GM19035 (cell line): Measurements from ENCODE around the gene CTNNA3.

Source experiments
- ATAC-seq: cut with Tn5 transposase; IDR thresholded peaks from one replicate; pipeline ENCODE4 v1.9.1; 2021; ENCODE audit not compliant: unreplicated experiment

CTNNA3 gene

GRCh38 chr10:66888237-66888636, 807.8 kb downstream of the CTNNA3 start:
- no peak for ATAC-seq

GRCh38 chr10:66886848-66887247, 809.1 kb downstream of the CTNNA3 start:
- ATAC-seq: no peak

DNA sequence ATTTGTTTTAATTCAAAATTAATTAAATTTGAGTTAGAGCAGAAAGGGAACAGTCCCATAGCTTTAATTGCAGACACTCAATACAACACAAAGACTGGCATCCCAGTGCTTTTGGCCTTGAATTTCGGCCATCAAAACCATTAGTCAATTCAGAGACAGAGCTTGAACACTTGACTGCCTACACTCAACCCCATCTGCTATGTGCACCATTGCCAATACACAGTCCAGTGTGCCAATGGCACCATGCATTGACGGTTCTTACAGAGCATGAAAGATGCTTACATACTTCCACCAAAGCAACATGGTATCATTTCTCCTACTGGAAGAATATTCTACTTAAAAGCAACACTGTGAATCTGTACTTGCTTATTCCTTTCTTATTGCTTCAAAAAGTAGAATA, 813.7 kb downstream of the CTNNA3 start:
- no peak for ATAC-seq

- no peak for ATAC-seq
Measured at GRCh38 chr10:66881814-66882213, 814.2 kb downstream of the CTNNA3 start.

GRCh38 chr10:66880826-66881225, 815.2 kb downstream of the CTNNA3 start:
- no peak for ATAC-seq

DNA sequence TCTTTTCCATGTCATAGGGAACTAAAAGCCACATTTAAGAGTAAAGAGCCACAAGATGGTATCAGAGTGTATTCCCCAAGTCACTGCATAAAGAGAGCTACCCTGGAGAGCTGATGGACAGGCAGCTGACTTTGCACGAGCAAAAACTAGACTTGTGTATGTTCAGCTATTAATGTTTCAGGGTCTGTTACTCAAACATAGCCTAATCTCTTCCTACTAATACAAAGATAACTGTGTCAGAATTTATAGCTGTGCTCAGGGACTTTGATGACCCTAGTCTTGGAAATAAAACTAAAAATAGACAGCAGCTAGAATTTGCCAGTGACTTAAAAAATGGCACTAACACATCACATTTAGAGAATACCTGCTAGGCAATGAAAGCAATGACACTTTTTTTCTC, 815.7 kb downstream of the CTNNA3 start:
- ATAC-seq: no peak

GRCh38 chr10:66877361-66877760, 818.6 kb downstream of the CTNNA3 start:
- ATAC-seq: no peak

DNA sequence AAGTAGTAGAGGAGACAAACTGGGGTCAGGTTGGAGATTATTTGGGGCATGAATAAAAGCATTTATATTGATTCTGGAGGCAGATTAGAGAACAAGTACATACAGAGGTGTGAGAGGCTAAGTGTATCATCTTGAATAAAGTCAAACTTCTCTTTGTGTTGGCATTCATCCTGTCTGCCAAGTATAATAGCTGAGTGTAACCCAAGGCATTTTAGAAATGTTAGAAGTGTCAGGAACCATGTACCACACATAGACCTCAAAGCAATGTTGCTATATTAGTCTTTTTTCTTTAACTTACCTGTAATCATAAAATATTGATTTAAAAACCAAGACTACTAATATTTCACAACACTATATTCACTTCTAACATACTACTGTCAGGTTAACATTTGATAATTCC, 826.4 kb downstream of the CTNNA3 start:
- ATAC-seq: no peak

DNA sequence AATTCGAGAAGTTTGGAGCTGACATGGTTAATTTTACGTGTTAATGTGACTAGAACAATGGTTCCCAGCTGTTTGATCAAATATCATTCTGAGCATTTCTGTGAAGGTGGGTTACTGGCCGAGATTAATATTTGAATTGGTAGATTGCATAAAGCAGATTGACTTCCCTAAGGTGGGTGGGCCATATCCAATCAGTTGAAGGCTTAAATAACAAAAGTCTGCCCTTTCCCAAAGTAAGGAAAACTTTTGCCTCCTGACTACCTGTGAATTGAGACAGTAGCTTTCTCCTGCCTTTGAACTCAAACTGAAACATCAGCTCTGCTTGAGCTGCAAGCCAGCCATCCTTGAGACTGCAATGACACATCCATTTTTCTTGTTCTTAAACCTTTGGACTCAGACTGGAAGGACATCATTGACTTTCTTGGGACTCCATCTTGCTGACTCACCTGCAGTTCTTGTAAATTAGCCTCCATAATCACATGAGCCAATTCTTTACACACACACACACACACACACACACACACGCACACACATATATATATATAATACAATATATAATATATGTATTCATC, 833.2 kb downstream of the CTNNA3 start:
- no peak for ATAC-seq

DNA sequence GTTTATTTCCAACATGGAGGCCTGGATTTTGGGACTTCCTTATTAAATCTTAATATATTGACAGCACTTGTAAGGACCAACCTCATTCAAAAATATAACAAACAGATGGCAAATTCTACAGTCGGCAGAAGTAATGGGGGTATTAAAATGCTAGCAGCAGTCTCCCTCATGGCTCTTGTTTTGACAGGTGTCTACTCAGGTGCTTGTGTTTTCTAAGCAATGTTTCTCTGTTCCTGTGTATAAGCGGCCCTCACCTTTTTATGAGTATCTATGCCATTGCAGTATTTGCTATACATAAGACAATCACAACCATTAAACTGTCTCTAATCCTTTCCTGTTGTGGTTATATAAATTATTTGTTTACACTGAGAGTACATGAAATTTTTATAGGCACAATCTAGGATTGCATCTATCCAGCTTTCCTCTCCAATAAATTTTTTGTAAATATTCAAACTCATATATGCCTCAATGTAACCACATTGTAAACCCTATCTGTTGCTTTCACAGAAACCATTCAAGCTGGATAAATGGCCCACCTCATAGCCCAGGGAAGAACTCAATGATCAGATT, 835.5 kb downstream of the CTNNA3 start:
- no peak for ATAC-seq

- ATAC-seq: no peak
Measured at GRCh38 chr10:66852811-66853210, 843.2 kb downstream of the CTNNA3 start.

GRCh38 chr10:66848856-66849255, 847.1 kb downstream of the CTNNA3 start:
- no peak for ATAC-seq

DNA sequence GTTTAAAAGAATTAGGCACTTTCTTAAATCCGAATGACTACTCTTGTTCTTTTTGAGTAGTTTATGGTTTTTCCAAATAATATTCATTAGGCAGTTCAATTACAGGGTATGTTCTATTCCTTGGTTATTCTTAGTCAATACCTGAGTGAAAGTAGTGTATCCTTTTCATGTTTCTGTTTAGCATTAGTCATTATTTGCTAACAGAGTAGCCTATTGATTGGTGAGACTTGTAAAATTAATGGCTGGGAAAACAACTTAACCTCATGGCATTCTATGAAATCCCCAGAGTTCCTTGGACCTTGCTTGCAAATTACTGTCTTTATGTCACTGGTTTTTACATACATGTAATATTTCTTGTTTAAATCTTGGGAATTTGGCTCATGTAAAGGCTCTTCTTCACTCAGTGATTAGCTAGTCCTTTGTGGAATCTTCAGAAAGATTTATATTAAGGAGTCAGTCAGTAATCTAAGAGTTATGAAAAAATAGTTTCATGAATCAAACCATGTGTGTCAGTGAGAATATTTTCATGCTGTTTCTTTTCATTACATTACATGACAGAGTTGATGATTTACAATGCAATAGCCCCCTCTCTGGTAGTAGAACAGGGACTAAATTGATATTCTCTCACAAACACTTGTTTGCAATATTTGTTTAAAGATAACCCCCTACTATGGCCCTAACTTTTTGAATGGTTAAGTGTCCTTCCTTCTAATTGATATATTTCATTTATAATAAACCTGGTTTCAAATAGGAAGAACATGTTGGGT, 851.6 kb downstream of the CTNNA3 start:
- ATAC-seq: no peak

GRCh38 chr10:66843396-66843795, 852.6 kb downstream of the CTNNA3 start:
- ATAC-seq: no peak

DNA sequence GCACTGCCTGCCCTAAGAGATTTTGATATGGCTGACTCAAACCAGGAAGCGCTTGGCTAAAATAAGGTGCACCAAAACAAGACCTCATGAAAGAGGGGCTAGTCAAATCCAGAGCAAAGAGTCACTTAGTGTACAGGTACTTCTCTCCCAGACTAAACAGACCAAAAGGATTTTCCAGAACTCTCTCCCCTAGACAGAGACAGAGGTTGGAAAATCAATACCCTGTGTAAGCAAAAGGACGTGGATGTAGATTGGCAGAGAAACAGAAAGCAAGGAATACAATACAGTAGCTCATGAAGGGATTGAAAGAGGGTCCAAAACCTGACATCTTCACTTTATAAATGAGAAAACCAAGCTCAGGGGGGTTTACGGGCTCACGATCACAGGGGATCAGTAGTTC, 853.1 kb downstream of the CTNNA3 start:
- ATAC-seq: no peak

GRCh38 chr10:66842371-66842770, 853.6 kb downstream of the CTNNA3 start:
- no peak for ATAC-seq

DNA sequence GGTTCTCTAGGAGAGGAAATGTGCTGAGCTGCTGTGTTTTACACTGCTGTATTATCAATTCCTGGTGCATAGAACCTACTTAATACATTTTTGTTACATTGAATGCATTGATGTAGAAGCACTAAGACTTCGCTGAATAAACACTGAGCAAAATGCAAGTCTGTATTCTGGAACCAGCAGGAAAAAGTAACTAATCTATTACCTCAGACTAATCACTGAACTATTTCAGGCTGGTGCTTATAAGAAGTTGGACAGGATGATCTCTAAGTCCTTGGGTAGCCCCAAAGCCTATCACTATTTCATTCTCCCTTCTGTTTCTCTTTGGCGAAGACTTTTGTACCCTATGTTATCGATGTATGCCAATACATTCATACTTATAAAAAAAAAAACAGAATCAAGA, 857.3 kb downstream of the CTNNA3 start:
- ATAC-seq: no peak

GRCh38 chr10:66837990-66838389, 858.0 kb downstream of the CTNNA3 start:
- ATAC-seq: no peak

DNA sequence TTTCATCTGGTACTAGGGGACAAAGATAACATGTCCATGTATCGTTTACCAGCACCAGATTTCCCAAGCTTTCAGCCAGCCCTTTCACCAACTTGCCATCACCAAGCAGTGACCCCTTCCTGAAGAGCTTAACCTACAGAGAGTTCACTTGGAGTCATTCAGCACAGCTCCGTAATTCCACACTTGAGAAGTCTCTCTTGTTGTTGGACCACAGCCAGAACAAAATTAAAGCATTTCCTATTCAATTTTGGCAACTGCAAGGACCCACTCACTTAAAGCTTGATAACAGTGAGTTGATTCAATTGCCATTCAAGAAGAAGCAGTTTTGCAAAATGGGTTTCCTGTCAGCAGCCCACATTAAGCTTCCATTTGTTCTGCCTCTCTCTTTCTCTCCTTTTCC, 858.7 kb downstream of the CTNNA3 start:
- ATAC-seq: no peak

DNA sequence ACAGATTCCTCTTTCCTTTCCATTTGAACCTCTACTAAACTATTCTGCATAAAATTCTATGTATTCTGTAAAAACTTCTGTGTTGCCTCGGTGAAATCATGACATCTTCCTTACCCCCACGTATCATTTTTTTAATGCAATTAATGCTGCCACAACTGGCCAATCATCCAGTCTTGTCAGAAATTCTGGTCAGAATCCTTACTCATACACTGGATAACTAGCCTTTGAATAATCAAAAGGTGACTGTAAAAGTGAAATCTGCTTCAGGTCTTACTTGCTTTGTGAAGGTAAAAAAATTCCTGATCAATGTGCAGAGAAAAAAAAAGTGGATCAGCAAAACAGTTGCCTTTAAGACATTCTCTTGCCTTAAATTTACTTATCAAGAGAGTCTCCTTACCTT, 859.2 kb downstream of the CTNNA3 start:
- no peak for ATAC-seq

- ATAC-seq: no peak
Measured at GRCh38 chr10:66836057-66836456, 859.9 kb downstream of the CTNNA3 start.

GRCh38 chr10:66835400-66835799, 860.6 kb downstream of the CTNNA3 start:
- no peak for ATAC-seq

DNA sequence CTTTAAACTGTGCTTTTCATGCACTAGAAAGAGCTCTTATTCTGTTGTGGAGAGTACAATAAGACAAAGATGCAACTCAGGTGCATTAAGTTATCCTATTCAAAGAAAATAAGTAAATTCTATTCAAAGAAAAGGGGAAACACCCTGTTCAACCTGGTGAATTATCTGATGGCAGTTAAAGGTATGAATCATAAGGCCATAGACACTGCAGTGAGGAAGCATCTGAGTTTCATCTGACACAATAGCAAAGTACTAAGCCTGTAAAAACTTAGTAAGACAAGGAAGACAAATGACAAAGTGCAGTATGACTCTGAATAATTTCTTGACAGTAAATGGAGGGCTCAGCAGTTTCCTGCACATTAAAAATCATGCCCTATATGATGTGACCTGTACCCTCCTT, 861.2 kb downstream of the CTNNA3 start:
- ATAC-seq: no peak
